WTC11 (cell line): ENCODE measurements around the gene CLBA1. TPM values are rescaled to one million over a fixed set of nuclear protein-coding genes. Genes with fewer than 3 reads are reported as not detected.

Experiments
- ATAC-seq: fragments of 200-7000 bp; cut with Tn5 transposase; 2 replicates; pipeline ENCODE4 v1.10.0; 2021; ENCODE audit warnings: mild to moderate bottlenecking, moderate library complexity
- Bru-seq: library from RNA; stranded (reverse); fragments of 400-500 nt; gene quantifications from one replicate; lab custom pipeline; 2021; lab: Mats Ljungman, UMichigan
- CTCF ChIA-PET: fragments of 300-600 bp; sonication (Branson Sonifier 250); formaldehyde crosslinking; loops from one replicate; lab custom pipeline; 2021; ENCODE audit warnings: antibody characterized with exemption; lab: Charles Lee
- POLR2A ChIA-PET: fragments of 350-600 bp; sonication (Branson Sonifier 250); formaldehyde crosslinking; loops from one replicate; lab custom pipeline; 2021; ENCODE audit warnings: antibody characterized with exemption; lab: Charles Lee
- DNase-seq: peaks from one replicate; pipeline ENCODE4 v3.0.0; 2021; ENCODE audit warnings: low spot score
- H3K27ac Mint-ChIP-seq: 2 replicates; pipeline ENCODE4 v1.8.0; 2021; ENCODE audit warnings: mixed read lengths
- H3K27me3 Mint-ChIP-seq: 2 replicates; pipeline ENCODE4 v1.8.0; 2021; ENCODE audit warnings: low read depth, mild to moderate bottlenecking, moderate library complexity, mixed read lengths
- H3K36me3 Mint-ChIP-seq: 2 replicates; pipeline ENCODE4 v1.8.0; 2021; ENCODE audit warnings: mixed read lengths
- H3K4me1 Mint-ChIP-seq: 2 replicates; pipeline ENCODE4 v1.8.0; 2022; ENCODE audit warnings: mixed read lengths
- H3K4me3 Mint-ChIP-seq: 2 replicates; pipeline ENCODE4 v1.8.0; 2021; ENCODE audit warnings: mild to moderate bottlenecking, moderate library complexity, mixed read lengths
- H3K9me3 Mint-ChIP-seq: 2 replicates; pipeline ENCODE4 v1.8.0; 2021; ENCODE audit warnings: mixed read lengths
- ARID4B ChIP-seq: sonication (generic); formaldehyde crosslinking; IDR thresholded peaks from 2 replicates; pipeline ENCODE4 v1.8.0; 2023; ENCODE audit warnings: missing genetic modification reagents, mild to moderate bottlenecking, borderline replicate concordance
- CREB1 ChIP-seq: sonication (generic); formaldehyde crosslinking; IDR thresholded peaks from 2 replicates; pipeline ENCODE4 v1.8.0; 2023; ENCODE audit warnings: mild to moderate bottlenecking, missing genetic modification reagents
- E2F1 ChIP-seq: sonication (generic); formaldehyde crosslinking; IDR thresholded peaks from 2 replicates; pipeline ENCODE4 v1.8.0; 2022; ENCODE audit warnings: mild to moderate bottlenecking, missing genetic modification reagents
- EMX1 ChIP-seq: fragments of 250-450 bp; sonication (Bioruptor Pico); IDR thresholded peaks from 2 replicates; pipeline ENCODE4 v1.8.0; 2021; ENCODE audit warnings: mild to moderate bottlenecking
- ESRRA ChIP-seq: sonication (generic); formaldehyde crosslinking; IDR thresholded peaks from 2 replicates; pipeline ENCODE4 v1.8.1; 2022; ENCODE audit warnings: mild to moderate bottlenecking, missing genetic modification reagents, borderline replicate concordance
- ETV6 ChIP-seq: sonication (generic); formaldehyde crosslinking; IDR thresholded peaks from 2 replicates; pipeline ENCODE4 v1.8.1; 2022; ENCODE audit warnings: mild to moderate bottlenecking, missing genetic modification reagents
- FOXK1 ChIP-seq: sonication (generic); formaldehyde crosslinking; IDR thresholded peaks from 2 replicates; pipeline ENCODE4 v1.8.0; 2022; ENCODE audit warnings: mild to moderate bottlenecking, moderate library complexity, missing genetic modification reagents
- GRHL2 ChIP-seq: fragments of 250-450 bp; sonication (Bioruptor Pico); IDR thresholded peaks from 2 replicates; pipeline ENCODE4 v1.8.0; 2022; ENCODE audit warnings: mild to moderate bottlenecking, moderate library complexity; ENCODE audit not compliant: insufficient replicate concordance, severe bottlenecking
- JUN ChIP-seq: sonication (generic); formaldehyde crosslinking; IDR thresholded peaks from 2 replicates; pipeline ENCODE4 v1.8.0; 2023; ENCODE audit warnings: mild to moderate bottlenecking, missing genetic modification reagents
- KAT7 ChIP-seq: sonication (generic); formaldehyde crosslinking; IDR thresholded peaks from 2 replicates; pipeline ENCODE4 v1.8.1; 2023; ENCODE audit warnings: missing genetic modification reagents, mild to moderate bottlenecking, borderline replicate concordance
- MAX ChIP-seq: sonication (generic); formaldehyde crosslinking; IDR thresholded peaks from 2 replicates; pipeline ENCODE4 v1.8.0; 2022; ENCODE audit warnings: mild to moderate bottlenecking, missing genetic modification reagents
- MYBL2 ChIP-seq: sonication (generic); formaldehyde crosslinking; IDR thresholded peaks from 2 replicates; pipeline ENCODE4 v1.8.1; 2023; ENCODE audit warnings: mild to moderate bottlenecking, moderate library complexity, missing genetic modification reagents
- NR1H2 ChIP-seq: sonication (generic); formaldehyde crosslinking; IDR thresholded peaks from 2 replicates; pipeline ENCODE4 v1.9.0; 2021; ENCODE audit warnings: mild to moderate bottlenecking, moderate library complexity, missing genetic modification reagents
- OVOL2 ChIP-seq: fragments of 250-450 bp; sonication (Bioruptor Pico); IDR thresholded peaks from 2 replicates; pipeline ENCODE4 v1.9.0; 2021; ENCODE audit warnings: mild to moderate bottlenecking, borderline replicate concordance
- TEAD4 ChIP-seq: sonication (generic); formaldehyde crosslinking; IDR thresholded peaks from 2 replicates; pipeline ENCODE4 v1.8.0; 2022; ENCODE audit warnings: mild to moderate bottlenecking, missing genetic modification reagents
- ZMAT4 ChIP-seq: fragments of 250-450 bp; sonication (Bioruptor Pico); IDR thresholded peaks from 2 replicates; pipeline ENCODE4 v1.9.0; 2021; ENCODE audit warnings: mild to moderate bottlenecking
- ZNF263 ChIP-seq: sonication (generic); formaldehyde crosslinking; IDR thresholded peaks from 2 replicates; pipeline ENCODE4 v1.8.1; 2022; ENCODE audit warnings: low read depth, mild to moderate bottlenecking, moderate library complexity, missing genetic modification reagents
- ZNF671 ChIP-seq: fragments of 250-450 bp; sonication (Bioruptor Pico); IDR thresholded peaks from 2 replicates; pipeline ENCODE4 v1.8.0; 2021; ENCODE audit warnings: mild to moderate bottlenecking
- long read RNA-seq, 3 experiments: library from RNA in 1 of 3; library from capped mRNA in 1 of 3; library from polyadenylated mRNA in 1 of 3; unstranded in 2 of 3; stranded (forward) in 1 of 3; transcript quantifications; one replicate each; pipeline ENCODE4 v2.0.0, GENCODE V29; 2021
- total RNA-seq: library from RNA; stranded (reverse); gene quantifications from 3 replicates; pipeline ENCODE4 v1.2.3, GENCODE V29; 2021
- TF ChIP-seq, protein P1 (sequence below): sonication (generic); formaldehyde crosslinking; IDR thresholded peaks from 2 replicates; pipeline ENCODE4 v1.8.1; 2022; ENCODE audit warnings: mild to moderate bottlenecking, missing genetic modification reagents, moderate library complexity, borderline replicate concordance
- TF ChIP-seq, protein P2 (sequence below): sonication (generic); formaldehyde crosslinking; IDR thresholded peaks from 2 replicates; pipeline ENCODE4 v1.8.0; 2022; ENCODE audit warnings: mild to moderate bottlenecking, missing genetic modification reagents
- TF ChIP-seq, protein P3 (sequence below): sonication (generic); formaldehyde crosslinking; IDR thresholded peaks from 2 replicates; pipeline ENCODE4 v1.8.0; 2023; ENCODE audit warnings: mild to moderate bottlenecking, missing genetic modification reagents

Gene CLBA1
- total RNA-seq, result 2.6 to 3.8 TPM (median 2.8 TPM) in 3 replicates
- percentile 37 among the genes with signal in this experiment for Bru-seq, nascent RNA
- long read RNA-seq, experiment 1, transcript CLBA1-202 (5 exons, 2,370 nt), result major isoform, 6 of 14 reads
- long read RNA-seq, experiment 1, partial matches to known transcripts, result 3 of 14 reads
- long read RNA-seq, experiment 1, other reads (novel, unspliced or antisense), result 3 of 14 reads
- long read RNA-seq, experiment 2, partial matches to known transcripts, result 1 of 6 reads
- long read RNA-seq, experiment 2, other reads (novel, unspliced or antisense), result 2 of 6 reads
- long read RNA-seq, experiment 3, result 0 reads

- peak within 1 kb of the TSS; percentile 62 for H3K4me3 Mint-ChIP-seq
- TF ChIP-seq NR1H2, result no peak
- TF ChIP-seq E2F1 (CRISPR knock-in tag), result no peak
- TF ChIP-seq EMX1 (CRISPR knock-in tag), result no peak
- no peak for TF ChIP-seq ZNF263 (CRISPR knock-in tag)
- TF ChIP-seq OVOL2 (CRISPR knock-in tag), result no peak
- TF ChIP-seq, protein P1, sequence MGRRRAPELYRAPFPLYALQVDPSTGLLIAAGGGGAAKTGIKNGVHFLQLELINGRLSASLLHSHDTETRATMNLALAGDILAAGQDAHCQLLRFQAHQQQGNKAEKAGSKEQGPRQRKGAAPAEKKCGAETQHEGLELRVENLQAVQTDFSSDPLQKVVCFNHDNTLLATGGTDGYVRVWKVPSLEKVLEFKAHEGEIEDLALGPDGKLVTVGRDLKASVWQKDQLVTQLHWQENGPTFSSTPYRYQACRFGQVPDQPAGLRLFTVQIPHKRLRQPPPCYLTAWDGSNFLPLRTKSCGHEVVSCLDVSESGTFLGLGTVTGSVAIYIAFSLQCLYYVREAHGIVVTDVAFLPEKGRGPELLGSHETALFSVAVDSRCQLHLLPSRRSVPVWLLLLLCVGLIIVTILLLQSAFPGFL, result no peak
- TF ChIP-seq ESRRA (CRISPR knock-in tag), result no peak
- no peak for TF ChIP-seq MYBL2 (CRISPR knock-in tag)
- peak; percentile 29; the same call in 1 of the 2 replicates for TF ChIP-seq ARID4B (CRISPR knock-in tag)
- TF ChIP-seq TEAD4, result no peak
- TF ChIP-seq ZMAT4 (CRISPR knock-in tag), result no peak
- peak; percentile 26; the same call in 1 of the 2 replicates for TF ChIP-seq MAX (CRISPR knock-in tag)
- TF ChIP-seq FOXK1, result 0 out of 2 replicates have a peak, but pooled peaks have one; percentile 33
- no peak for TF ChIP-seq ETV6
- TF ChIP-seq CREB1 (CRISPR knock-in tag), result no peak
- TF ChIP-seq, protein P2, sequence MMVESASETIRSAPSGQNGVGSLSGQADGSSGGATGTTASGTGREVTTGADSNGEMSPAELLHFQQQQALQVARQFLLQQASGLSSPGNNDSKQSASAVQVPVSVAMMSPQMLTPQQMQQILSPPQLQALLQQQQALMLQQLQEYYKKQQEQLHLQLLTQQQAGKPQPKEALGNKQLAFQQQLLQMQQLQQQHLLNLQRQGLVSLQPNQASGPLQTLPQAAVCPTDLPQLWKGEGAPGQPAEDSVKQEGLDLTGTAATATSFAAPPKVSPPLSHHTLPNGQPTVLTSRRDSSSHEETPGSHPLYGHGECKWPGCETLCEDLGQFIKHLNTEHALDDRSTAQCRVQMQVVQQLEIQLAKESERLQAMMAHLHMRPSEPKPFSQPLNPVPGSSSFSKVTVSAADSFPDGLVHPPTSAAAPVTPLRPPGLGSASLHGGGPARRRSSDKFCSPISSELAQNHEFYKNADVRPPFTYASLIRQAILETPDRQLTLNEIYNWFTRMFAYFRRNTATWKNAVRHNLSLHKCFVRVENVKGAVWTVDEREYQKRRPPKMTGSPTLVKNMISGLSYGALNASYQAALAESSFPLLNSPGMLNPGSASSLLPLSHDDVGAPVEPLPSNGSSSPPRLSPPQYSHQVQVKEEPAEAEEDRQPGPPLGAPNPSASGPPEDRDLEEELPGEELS, result 0 out of 2 replicates have a peak, but pooled peaks have one; percentile 22
- no peak for TF ChIP-seq GRHL2
- TF ChIP-seq, protein P3, sequence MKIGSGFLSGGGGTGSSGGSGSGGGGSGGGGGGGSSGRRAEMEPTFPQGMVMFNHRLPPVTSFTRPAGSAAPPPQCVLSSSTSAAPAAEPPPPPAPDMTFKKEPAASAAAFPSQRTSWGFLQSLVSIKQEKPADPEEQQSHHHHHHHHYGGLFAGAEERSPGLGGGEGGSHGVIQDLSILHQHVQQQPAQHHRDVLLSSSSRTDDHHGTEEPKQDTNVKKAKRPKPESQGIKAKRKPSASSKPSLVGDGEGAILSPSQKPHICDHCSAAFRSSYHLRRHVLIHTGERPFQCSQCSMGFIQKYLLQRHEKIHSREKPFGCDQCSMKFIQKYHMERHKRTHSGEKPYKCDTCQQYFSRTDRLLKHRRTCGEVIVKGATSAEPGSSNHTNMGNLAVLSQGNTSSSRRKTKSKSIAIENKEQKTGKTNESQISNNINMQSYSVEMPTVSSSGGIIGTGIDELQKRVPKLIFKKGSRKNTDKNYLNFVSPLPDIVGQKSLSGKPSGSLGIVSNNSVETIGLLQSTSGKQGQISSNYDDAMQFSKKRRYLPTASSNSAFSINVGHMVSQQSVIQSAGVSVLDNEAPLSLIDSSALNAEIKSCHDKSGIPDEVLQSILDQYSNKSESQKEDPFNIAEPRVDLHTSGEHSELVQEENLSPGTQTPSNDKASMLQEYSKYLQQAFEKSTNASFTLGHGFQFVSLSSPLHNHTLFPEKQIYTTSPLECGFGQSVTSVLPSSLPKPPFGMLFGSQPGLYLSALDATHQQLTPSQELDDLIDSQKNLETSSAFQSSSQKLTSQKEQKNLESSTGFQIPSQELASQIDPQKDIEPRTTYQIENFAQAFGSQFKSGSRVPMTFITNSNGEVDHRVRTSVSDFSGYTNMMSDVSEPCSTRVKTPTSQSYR (CRISPR knock-in tag), result no peak
- no peak for TF ChIP-seq KAT7 (CRISPR knock-in tag)
- no peak for TF ChIP-seq JUN
- no peak for TF ChIP-seq ZNF671 (CRISPR knock-in tag)
Measured at GRCh38 chr14:104985675-104986486, at the start of gene CLBA1. Gene CLBA1, plus strand, starts transcription at chr14:104985788. Its CDS starts 644 bp downstream, at chr14:104986432.

More at GRCh38 chr14:104985675-104986486, at the start of gene CLBA1:
- ChIA-PET CTCF (interaction anchor here (0.7 to 2.7 kb wide), 8 partner anchors 8 to 104 kb away, joined by 3 to 24 read pairs (median 4); no protein-coding TSS in a partner anchor), POLR2A (interaction anchor here (1.0 kb wide), 1 partner anchor 33 kb away, joined by 7 read pairs; no protein-coding TSS in a partner anchor)
- DNase-seq (peak; percentile 81), ATAC-seq (peak; percentile 85)
- Mint-ChIP-seq H3K9me3 (no peaks in the 10 kb centered on the region), H3K4me1 (0 out of 2 replicates have a peak, but pooled peaks cover 4% of the 10 kb centered on the region), H3K36me3 (no peaks in the 10 kb centered on the region), H3K27me3 (peaks cover 4% of the 10 kb centered on the region), H3K27ac (no peak within 1 kb of the TSS)
